ENCODE results near the gene CCDC149.

DNA sequence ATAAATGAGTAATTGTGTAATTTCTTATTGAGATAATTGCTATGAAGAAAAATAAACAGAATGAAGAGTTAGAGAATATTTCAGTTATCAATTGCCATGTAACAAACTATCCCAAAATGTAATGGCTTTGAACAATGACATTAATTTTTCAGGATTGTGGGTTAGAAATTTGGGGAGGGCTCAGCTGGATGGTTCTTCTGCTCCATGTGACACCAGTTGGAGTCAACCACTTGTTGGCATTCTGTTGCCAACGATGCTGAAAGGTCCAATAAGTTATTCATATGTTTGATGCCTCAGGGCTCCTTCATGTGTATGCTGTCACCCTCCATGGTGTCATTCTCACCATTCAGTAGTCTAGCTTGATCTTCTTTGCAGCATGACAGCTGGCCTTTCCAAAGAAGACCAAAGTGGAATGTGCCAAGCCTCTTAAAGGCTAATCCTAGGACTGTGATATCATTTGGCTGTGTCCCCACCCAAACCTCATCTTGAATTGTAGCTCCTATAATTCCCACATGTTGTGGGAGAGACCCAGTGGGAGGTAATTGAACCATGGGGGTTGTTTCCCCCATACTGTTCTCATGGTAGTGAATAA is 20.9 kb upstream of the CCDC149 start:
- TF ChIP-seq, protein P1, sequence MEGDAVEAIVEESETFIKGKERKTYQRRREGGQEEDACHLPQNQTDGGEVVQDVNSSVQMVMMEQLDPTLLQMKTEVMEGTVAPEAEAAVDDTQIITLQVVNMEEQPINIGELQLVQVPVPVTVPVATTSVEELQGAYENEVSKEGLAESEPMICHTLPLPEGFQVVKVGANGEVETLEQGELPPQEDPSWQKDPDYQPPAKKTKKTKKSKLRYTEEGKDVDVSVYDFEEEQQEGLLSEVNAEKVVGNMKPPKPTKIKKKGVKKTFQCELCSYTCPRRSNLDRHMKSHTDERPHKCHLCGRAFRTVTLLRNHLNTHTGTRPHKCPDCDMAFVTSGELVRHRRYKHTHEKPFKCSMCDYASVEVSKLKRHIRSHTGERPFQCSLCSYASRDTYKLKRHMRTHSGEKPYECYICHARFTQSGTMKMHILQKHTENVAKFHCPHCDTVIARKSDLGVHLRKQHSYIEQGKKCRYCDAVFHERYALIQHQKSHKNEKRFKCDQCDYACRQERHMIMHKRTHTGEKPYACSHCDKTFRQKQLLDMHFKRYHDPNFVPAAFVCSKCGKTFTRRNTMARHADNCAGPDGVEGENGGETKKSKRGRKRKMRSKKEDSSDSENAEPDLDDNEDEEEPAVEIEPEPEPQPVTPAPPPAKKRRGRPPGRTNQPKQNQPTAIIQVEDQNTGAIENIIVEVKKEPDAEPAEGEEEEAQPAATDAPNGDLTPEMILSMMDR (IDR thresholded peaks at IDR 0.05 in 2 of 3, conservative IDR thresholded peaks at IDR 0.05 in 1 of 3; ENCODE audit: insufficient read depth in 2 of 3, low read depth in 1 of 3, low read length in 3 of 3), result no peak
- TF ChIP-seq MAZ (CRISPR knock-in tag; conservative IDR thresholded peaks at IDR 0.05 in 1 of 2, IDR thresholded peaks at IDR 0.05 in 1 of 2), result no peak
- no peak for TF ChIP-seq BDP1 (IDR thresholded peaks at IDR 0.05; ENCODE audit: insufficient read depth, insufficient read length)
- no peak for TF ChIP-seq CCAR2 (IDR thresholded peaks at IDR 0.05; ENCODE audit: low read depth, low read length)
- no peak for TF ChIP-seq BRCA1 (IDR thresholded peaks at IDR 0.05)
- no peak for TF ChIP-seq BRCA1 (CRISPR knock-in tag; IDR thresholded peaks at IDR 0.05)
- no peak for TF ChIP-seq SAFB2 (IDR thresholded peaks at IDR 0.05; ENCODE audit: borderline replicate concordance, low read depth, low read length, severe bottlenecking)
- TF ChIP-seq YY1 (IDR thresholded peaks at IDR 0.05; ENCODE audit: borderline replicate concordance in 1 of 3, control insufficient read depth in 1 of 3, extremely low read depth in 1 of 3, insufficient read depth in 3 of 3, insufficient read length in 1 of 3, insufficient replicate concordance in 2 of 3, low read depth in 1 of 3, low read length in 2 of 3), result no peak
- TF ChIP-seq, protein P2, sequence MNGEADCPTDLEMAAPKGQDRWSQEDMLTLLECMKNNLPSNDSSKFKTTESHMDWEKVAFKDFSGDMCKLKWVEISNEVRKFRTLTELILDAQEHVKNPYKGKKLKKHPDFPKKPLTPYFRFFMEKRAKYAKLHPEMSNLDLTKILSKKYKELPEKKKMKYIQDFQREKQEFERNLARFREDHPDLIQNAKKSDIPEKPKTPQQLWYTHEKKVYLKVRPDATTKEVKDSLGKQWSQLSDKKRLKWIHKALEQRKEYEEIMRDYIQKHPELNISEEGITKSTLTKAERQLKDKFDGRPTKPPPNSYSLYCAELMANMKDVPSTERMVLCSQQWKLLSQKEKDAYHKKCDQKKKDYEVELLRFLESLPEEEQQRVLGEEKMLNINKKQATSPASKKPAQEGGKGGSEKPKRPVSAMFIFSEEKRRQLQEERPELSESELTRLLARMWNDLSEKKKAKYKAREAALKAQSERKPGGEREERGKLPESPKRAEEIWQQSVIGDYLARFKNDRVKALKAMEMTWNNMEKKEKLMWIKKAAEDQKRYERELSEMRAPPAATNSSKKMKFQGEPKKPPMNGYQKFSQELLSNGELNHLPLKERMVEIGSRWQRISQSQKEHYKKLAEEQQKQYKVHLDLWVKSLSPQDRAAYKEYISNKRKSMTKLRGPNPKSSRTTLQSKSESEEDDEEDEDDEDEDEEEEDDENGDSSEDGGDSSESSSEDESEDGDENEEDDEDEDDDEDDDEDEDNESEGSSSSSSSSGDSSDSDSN (IDR thresholded peaks at IDR 0.05; ENCODE audit: borderline replicate concordance in 1 of 2, low read depth in 2 of 2, low read length in 2 of 2), result no peak
- no peak for TF ChIP-seq EP300 (IDR thresholded peaks at IDR 0.05; ENCODE audit: low read length)
- TF ChIP-seq ZNF780A (CRISPR knock-in tag; IDR thresholded peaks at IDR 0.05), result no peak
